ENCODE measurements around the gene RPL19.
"Not testable (repeated sequence)": the region's sequence is repeated elsewhere in the genome, so short reads cannot be mapped to it uniquely, and the experiment has no call there.

Gene RPL19
- total RNA-seq, result 312 to 669 (median 524) reads per million in 18 experiments

DNA sequence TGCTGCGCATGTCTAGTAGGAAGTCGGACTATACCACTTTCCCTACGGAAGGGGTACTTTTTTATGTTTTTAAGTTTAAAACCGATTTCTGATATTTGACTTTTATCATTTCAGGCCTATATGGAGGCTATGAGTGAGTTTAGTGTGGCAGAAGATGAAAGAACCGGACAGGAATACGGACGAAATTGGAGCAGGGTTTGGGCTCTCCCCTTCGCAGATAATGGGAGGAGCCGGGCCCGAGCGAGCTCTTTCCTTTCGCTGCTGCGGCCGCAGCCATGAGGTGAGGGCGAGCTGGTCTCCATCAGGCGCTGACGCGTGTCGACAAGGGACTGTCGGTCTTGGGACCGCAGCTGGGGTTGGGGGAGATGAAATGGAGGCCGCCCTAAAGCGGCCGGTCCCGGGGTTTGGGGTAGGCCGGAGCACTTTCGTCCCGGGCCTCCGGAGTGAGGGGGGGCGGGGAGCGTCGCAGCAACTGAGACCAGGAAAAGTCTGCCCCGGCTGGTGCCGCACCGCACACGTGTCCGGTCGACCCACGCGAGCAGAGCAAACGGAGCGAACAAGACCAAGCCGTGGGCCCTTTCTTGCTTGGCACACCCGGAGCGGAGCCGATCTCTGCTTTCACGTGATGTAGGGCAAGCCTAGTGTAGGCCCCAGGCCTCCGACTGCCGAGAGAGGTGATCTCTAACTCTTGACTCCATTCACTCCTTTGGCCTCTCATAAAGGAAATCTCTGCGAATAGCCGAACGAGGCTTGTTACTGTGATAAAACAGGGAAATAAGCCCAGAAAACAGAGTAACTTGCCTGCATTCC, at the start of gene RPL19:
Gene RPL19 (plus strand): TSS at position 214 of the 810 bp plus-strand sequence. CDS start 62 bp downstream, at position 276.
- DNase-seq, result peak; percentile 28 to 80

- DNase-seq, result no peak
These were observed 49.3 kb upstream of the RPL19 start for GRCh38 chr17:39150795-39151149.

GRCh38 chr17:39151150-39151942, 48.7 kb upstream of the RPL19 start, which contains the start of gene PLXDC1:
Gene PLXDC1, minus strand, starts transcription at chr17:39151637. Its CDS starts 200 bp downstream, at chr17:39151437.
- DNase-seq, result no peak

GRCh38 chr17:39151943-39152818, 47.9 kb upstream of the RPL19 start:
- no peak for DNase-seq

DNA sequence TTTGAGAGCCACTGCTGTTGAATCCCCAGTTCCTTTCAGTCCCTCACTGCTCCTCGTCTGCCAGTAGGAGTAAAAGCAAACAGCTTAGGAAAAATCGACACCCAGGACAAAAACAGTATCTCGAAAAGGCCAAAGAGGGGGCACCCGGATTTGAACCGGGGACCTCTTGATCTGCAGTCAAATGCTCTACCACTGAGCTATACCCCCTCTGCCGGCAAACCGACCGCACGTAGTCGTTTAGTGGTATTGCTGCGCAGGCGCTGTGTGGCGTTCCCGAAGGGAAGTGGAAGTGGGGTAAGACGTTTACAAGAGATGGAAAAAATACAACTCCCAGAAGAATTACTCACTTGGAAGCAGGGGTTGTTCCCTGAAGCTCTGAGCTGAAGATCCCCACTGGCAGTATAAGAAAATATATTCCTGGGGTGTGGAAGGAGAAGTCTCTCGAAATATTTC, 46.5 kb upstream of the RPL19 start:
- peak; percentile 92 to 95 for DNase-seq

DNA sequence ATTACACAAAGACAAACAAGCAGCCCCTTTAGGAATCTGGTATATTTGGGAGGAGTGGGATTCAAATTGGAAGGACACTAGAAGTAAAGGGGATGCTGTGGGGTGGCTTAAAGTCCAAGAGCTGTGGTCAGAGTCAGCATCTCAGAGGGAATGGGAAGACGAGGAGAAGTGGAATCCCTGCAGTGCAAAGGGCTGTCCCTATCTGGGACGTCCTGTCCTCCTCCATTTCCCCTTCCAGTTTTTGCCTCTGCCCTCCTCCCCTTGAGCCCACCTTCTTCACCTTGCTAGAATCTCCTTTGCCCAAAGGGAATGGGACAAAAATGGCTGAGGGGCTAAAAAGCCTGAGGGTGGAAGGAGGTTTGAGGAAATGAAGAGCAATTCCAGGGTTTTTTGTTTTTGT, 44.4 kb upstream of the RPL19 start:
- no peak for DNase-seq

GRCh38 chr17:39156491-39156890, 43.6 kb upstream of the RPL19 start:
- no peak for DNase-seq

- no peak for DNase-seq
These were observed 41.5 kb upstream of the RPL19 start for GRCh38 chr17:39158623-39159022.

- no peak for DNase-seq
These were observed 38.1 kb upstream of the RPL19 start for GRCh38 chr17:39161962-39162361.

GRCh38 chr17:39164675-39165143, 35.4 kb upstream of the RPL19 start:
- DNase-seq, result peak; percentile 81 to 82

DNA sequence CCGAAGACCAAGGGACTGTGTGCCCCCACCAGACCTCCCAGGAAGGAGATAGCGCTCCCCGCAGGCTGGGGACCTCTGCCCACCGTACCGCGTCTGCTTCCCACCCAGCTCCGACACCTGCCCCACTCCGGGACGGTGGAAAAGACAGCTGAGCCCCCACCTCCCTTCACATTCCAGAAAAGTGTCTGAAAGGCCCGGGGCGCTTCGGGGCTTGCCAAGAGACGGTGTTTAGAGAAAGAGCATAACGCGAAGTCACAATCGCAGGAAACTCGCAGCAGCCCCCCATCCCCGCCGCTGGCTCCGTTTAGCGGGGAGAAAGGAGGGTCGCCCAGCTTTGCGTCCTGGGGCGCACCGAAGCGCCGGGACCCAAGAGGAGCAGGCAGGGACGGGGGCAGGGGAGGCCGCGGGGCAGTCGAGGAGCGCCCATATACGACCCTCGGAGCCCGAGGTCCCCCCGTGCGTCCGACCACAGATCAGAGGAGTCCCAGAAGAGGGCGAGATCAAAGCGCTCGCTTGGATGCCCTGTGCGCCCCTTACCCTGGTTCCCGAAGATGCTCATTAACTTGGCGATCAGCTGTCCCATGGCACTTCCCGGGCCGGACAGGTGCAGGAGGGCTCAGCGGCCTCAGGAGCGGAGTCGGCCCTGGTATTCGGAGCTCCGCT, 34.8 kb upstream of the RPL19 start:
- no peak for DNase-seq

DNA sequence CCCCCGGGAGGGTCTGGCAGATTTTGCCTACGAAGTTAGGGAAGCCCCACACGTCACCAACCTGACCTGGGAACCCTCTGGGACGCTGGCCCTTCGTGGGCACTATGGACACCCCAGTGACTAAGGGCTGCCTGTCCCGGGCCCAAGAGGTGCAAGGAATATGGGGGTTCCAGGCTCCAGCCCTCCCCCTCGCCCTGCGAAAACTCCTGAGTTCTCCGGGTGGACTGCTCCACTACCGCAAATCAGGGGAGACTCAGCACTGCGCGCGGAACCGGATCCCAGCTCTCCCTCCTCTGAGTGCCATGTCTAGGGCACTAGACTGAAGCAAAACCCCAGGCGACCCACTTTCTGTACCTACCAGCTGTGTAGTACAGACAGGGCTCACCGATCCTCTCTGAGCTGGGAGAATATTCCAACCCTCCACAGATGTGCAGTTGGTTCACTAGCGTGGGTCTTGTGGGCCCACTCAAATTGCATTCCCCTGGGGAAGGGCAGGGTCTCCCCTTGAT, 34.2 kb upstream of the RPL19 start, which contains the start of gene ARL5C:
Gene ARL5C (minus strand): TSS at position 321 of the 509 bp plus-strand sequence. CDS start 401 bp downstream, outside the sequence.
- DNase-seq, result no peak

DNA sequence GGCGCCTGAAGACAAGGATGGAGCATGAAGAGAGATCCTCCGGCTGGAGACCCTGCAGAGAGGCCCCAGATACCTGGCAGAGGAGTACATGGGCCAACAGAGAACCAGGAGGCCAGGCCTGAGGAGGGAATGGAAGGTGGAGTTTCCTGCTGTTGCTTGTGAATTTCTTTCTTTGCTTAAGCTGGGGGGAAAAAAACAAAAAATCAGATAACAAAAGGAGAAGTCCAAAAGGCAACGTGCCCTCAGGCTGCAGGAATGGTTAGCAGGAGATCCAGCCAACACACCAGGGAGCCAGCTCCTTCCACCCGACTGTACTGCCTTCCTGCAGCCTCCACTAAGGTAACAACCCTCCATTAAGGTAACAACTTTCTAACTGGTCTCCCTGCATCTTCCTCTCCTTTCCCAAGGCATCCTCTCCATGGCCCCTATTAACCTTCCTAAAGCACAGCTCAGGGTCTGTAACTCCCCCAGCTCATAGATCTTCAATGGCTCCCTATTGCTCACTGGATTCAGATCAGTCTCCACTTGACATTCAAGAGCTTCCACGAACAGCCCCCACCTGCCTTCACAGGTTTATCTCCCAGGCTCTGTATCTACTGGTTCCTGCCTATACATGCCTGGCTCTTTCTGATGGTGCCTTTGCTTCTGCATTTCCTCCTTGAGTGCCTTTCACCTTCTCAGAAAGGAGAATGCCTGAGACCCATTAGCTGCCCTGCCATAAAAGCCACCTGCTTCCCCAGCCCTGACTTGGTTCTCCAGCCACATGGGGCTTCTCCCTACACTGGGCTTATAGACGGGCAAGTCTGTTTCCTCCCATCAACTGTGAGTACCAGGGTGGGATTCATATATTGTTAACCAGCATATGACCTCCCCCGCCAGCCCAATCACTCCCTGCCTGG, 33.4 kb upstream of the RPL19 start:
- DNase-seq, result no peak

DNA sequence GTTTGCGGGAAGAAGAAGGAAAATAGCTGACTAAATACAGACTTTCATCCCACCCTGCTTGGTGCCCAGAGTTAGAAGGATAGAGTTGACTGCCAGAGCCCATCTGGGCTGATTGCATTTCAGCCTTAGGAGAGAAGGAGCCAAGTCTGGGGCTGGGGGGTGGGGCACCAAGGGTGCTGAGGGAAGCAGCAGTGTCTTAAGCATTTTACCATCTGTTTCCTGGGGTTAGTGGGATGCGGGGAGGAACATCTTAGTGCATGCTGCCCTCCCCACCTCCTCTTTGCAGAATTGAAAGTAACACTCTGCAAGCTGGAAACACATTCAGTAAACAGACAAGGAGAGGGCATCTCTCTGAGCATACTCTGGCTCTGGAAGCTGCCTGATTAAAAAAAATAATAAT, 32.6 kb upstream of the RPL19 start:
- peak in 1 of 2 donors; percentile 18 for DNase-seq

DNA sequence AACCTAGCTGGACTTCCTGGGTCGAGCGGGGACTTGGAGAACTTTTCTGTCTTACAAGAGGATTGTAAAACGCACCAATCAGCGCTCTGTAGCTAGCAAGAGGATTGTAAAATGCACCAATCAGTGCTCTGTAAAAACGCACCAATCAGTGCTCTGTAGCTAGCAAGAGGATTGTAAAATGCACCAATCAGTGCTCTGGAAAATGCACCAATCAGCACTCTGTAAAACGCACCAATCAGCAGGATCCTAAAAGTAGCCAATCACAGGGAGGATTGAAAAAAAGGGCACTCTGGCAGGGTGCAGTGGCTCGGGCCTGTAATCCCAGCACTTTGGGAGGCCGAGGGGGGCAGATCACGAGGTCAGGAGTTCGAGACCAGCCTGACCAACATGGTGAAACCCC, 31.6 kb upstream of the RPL19 start:
- not testable (repeated sequence) for DNase-seq

DNA sequence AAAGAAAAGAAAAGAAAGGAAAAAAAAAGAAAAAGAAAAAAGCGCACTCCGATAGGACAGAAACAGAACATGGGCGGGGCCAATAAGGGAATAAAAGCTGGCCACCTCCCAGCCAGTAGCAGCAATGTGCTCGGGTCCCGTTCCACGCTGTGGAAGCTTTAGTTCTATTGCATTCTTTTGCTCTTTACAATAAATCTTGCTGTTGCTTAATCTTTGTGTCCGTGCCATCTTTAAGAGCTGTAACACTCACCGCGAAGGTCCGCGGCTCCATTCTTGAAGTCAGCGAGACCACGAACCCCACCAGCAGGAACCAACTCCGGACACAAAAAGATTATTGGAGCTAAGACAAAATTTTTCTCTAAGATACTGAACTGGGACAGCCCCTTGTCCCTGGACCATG, 31.0 kb upstream of the RPL19 start:
- DNase-seq, result no peak

GRCh38 chr17:39169518-39169917, 30.6 kb upstream of the RPL19 start:
- no peak for DNase-seq

DNA sequence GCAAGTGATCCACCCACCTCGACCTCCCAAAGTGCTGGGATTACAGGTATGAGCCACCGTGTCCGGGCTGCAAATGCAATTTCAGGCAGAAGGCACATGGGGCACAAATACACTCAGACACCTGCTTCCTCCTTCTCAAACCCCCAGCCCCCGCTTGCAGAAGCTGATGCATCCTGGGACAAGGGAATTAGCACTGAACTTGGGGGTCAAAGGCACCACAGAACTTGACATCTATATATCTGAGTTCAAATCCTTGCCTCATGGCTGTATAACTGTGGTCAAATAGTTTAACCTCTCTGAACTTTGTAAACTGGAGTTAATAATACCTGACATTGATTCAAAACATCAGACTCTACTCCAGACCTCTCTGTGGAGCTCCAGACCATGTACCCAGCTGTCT, 30.0 kb upstream of the RPL19 start:
- DNase-seq, result no peak

- DNase-seq, result no peak
These were observed 29.5 kb upstream of the RPL19 start for GRCh38 chr17:39170558-39170957.

DNA sequence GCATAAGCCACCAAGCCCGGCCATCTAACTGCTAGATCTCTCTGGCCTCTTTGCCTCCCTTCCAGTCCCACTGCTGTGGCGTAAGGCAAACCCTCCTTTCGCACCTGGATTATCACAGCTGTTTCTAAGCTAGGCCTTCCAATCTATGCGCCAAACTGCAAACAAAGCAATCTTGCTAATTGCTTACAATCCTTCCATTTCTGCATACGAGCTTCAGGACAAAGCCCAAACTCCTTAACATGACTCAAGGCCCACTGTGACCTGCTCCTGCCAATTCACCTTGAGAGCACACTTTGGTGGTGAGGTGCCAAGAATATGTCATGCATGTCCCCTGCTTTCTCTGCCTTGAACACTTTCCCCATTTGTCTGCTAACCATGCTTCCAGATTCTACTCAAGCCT, 28.1 kb upstream of the RPL19 start:
- DNase-seq, result no peak

All from inflammatory macrophage (primary cell).